ENCODE data around the gene MRAP2.
"Not testable (repeated sequence)": the region's sequence is repeated elsewhere in the genome, so short reads cannot be mapped to it uniquely, and the experiment has no call there.

Gene MRAP2

DNA sequence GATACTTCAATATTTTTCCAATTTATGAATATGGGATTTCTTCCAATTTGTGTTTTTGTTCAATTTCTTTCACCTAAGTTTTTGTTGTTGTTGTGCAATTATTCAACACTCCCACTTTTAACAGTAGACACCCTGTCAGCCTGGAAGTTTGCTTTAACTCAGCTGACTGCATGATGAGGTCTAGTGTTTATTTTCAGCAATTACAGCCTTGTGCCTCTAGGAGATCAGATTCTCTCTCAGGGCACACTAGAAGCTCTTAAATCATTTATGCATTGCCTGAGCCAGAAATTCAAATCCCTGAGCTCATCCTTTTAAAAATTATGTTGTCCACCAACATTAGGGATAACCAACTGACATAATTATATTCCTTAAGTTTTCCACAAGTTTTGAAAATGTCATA lies 85.7 kb downstream of the MRAP2 start:
- TF ChIP-seq FOXP2 (optimal IDR thresholded peaks at IDR 0.05; ENCODE audit: control extremely low read depth, extremely low read length, insufficient read depth) (no peak), EZH2 (IDR thresholded peaks at IDR 0.05) (no peak), POLR2AphosphoS5 (IDR thresholded peaks at IDR 0.05; ENCODE audit: borderline replicate concordance, low read depth, low read length) (no peak)
- H3K27ac ChIP-seq: no peak overlapping the region
- no peak for DNase-seq (ENCODE audit: low read depth, low spot score)
- no peak overlapping the region for H3K9ac ChIP-seq (ENCODE audit: insufficient read length)
- H3K4me3 ChIP-seq: no peak overlapping the region
- H3K36me3 ChIP-seq (ENCODE audit: insufficient read depth, low read length): no peaks in the 10 kb centered on the region
- H3K9me3 ChIP-seq (ENCODE audit: low read depth, low read length): no peaks in the 10 kb centered on the region

DNA sequence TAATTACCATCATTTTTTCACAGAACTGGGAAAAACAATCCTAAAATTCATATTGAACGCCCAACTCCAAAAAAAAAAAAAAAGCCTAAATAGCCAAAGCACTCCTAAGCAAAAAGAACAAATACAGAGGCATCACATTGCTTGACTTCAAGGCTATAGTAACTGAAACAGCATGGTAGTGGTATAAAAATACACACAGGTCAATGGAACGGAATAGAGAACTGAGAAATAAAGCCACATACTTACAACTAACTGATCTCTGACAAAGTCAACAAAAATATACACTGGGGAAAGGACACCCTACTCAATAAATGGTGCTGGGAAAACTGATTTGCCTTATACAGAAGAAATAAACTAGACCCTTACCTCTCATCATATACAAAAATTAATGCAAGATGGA lies 89.6 kb downstream of the MRAP2 start:
- Histone ChIP-seq H3K36me3 (ENCODE audit: insufficient read depth, low read length) (no peaks in the 10 kb centered on the region), H3K4me3 (no peak overlapping the region), H3K9ac (ENCODE audit: insufficient read length) (no peak overlapping the region), H3K27ac (no peak overlapping the region), H3K9me3 (ENCODE audit: low read depth, low read length) (no peaks in the 10 kb centered on the region)
- no peak for DNase-seq (ENCODE audit: low read depth, low spot score)
- TF ChIP-seq POLR2AphosphoS5 (IDR thresholded peaks at IDR 0.05; ENCODE audit: borderline replicate concordance, low read depth, low read length): no peak
- no peak for TF ChIP-seq FOXP2 (optimal IDR thresholded peaks at IDR 0.05; ENCODE audit: control extremely low read depth, extremely low read length, insufficient read depth)
- no peak for TF ChIP-seq EZH2 (IDR thresholded peaks at IDR 0.05)

DNA sequence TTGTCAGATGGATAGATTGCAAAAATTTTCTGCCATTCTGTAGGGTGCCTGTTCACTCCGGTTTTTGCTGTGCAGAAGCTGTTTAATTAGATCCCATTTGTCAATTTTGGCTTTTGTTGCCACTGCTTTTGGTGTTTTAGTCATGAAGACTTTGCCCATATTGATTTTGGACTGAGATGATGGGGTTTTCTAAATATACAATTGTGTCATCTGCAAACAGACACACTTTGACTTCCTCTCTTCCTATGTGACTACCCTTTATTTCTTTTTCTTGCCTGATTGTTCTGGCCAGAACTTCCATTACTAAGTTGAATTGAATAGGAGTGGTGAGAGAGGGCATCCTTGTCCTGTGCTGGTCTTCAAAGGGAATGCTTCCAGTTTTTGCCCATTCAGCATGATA lies 96.0 kb downstream of the MRAP2 start:
- not testable (repeated sequence) for H3K9ac ChIP-seq (ENCODE audit: insufficient read length); H3K27ac ChIP-seq; H3K9me3 ChIP-seq (ENCODE audit: low read depth, low read length); H3K4me3 ChIP-seq; DNase-seq (ENCODE audit: low read depth, low spot score); H3K36me3 ChIP-seq (ENCODE audit: insufficient read depth, low read length)

DNA sequence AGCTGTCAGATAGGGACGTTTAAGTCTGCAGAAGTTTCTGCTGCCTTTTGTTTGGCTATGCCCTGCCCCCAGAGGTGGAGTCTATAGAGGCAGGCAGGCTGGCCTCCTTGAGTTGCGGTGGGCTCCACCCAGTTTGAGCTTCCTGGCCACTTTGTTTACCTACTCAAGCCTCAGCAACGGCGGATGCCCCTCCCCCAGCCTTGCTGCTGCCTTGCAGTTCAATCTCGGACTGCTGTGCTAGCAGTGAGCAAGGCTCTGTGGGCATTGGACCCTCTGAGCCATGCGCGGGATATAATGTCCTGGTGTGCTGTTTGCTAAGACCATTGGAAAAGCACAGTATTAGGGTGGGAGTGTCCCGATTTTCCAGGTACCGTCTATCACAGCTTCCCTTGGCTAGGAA lies 99.8 kb downstream of the MRAP2 start:
- DNase-seq (ENCODE audit: low read depth, low spot score); H3K4me3 ChIP-seq; H3K27ac ChIP-seq; H3K9ac ChIP-seq (ENCODE audit: insufficient read length); H3K9me3 ChIP-seq (ENCODE audit: low read depth, low read length); H3K36me3 ChIP-seq (ENCODE audit: insufficient read depth, low read length): not testable (repeated sequence)

DNA sequence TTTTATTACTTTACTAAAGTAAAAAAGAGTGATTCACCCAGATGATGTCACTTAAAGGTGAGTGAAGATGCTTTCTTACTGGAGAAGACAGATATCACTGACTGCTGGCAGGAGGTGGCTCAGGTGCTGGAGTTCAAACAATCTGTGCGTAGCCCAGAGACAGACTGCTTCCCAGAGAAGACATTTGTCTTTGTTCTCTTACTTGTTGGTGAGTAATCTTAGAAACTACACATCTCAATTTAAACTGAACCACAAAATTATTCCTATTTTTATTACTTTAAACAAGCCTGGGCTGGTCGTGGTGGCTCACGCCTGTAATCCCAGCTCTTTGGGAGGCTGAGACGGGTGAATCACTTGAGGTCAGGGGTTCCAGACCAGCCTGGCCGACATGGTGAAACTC lies 101.7 kb downstream of the MRAP2 start:
- DNase-seq (ENCODE audit: low read depth, low spot score): no peak
- Histone ChIP-seq H3K4me3 (no peak overlapping the region), H3K36me3 (ENCODE audit: insufficient read depth, low read length) (no peaks in the 10 kb centered on the region), H3K27ac (no peak overlapping the region), H3K9me3 (ENCODE audit: low read depth, low read length) (no peaks in the 10 kb centered on the region), H3K9ac (ENCODE audit: insufficient read length) (no peak overlapping the region)
- no peak for TF ChIP-seq EZH2 (IDR thresholded peaks at IDR 0.05)
- TF ChIP-seq POLR2AphosphoS5 (IDR thresholded peaks at IDR 0.05; ENCODE audit: borderline replicate concordance, low read depth, low read length): no peak
- TF ChIP-seq FOXP2 (optimal IDR thresholded peaks at IDR 0.05; ENCODE audit: control extremely low read depth, extremely low read length, insufficient read depth): no peak

DNA sequence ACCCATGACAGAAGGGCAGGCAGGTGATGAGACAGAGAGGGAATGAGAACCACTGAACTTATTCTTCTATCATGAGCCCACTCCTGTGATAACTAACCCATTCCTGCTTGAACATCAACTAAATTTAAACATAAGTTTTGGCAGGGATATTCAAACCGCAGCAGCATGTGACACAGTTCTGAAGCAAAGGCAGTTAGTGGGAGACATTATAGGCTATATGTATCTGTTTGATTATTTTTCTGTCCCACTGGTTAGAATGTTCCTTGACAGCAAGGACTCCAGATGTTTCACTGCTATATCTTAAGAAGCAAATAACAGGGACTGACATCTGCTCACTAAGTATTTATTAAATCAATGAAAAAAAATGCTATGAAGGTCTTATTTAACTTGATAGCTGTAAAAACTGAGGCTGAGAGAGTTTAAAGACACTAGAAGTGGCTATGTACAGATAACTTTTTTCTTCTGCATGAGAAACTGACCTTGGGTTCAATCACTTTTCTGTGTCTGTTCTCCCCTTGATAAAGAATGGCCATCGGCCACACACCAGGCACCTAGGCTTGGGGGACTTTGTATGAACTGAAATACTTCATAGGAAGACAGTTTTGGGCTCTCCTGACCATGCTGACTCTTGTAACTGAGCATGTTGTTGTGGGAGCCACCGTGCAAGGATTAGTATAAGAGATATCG lies 102.9 kb downstream of the MRAP2 start:
- H3K36me3 ChIP-seq (ENCODE audit: insufficient read depth, low read length): no peaks in the 10 kb centered on the region
- DNase-seq (ENCODE audit: low read depth, low spot score): no peak
- no peak overlapping the region for H3K9ac ChIP-seq (ENCODE audit: insufficient read length)
- no peak overlapping the region for H3K4me3 ChIP-seq
- H3K9me3 ChIP-seq (ENCODE audit: low read depth, low read length): no peaks in the 10 kb centered on the region
- TF ChIP-seq EZH2 (IDR thresholded peaks at IDR 0.05) (no peak), POLR2AphosphoS5 (IDR thresholded peaks at IDR 0.05; ENCODE audit: borderline replicate concordance, low read depth, low read length) (no peak), FOXP2 (optimal IDR thresholded peaks at IDR 0.05; ENCODE audit: control extremely low read depth, extremely low read length, insufficient read depth) (no peak)
- H3K27ac ChIP-seq: no peak overlapping the region

DNA sequence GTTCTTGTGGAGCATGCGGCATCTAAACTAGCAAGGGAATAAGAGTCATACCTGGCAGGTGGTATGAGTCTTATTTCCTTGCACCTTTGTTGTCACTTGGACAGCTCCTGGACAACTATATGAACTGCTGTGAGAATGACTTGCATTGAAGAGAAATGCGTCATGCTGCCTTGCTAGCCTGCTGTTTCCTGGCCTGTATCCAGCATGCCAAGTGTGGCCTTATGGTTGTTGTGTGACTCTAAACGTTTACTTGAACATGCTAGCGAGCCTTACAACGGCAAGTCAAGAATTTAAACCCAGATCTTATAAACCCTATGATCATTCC lies 103.4 kb downstream of the MRAP2 start:
- no peak for TF ChIP-seq FOXP2 (optimal IDR thresholded peaks at IDR 0.05; ENCODE audit: control extremely low read depth, extremely low read length, insufficient read depth)
- TF ChIP-seq POLR2AphosphoS5 (IDR thresholded peaks at IDR 0.05; ENCODE audit: borderline replicate concordance, low read depth, low read length): no peak
- no peak for TF ChIP-seq EZH2 (IDR thresholded peaks at IDR 0.05)
- H3K27ac ChIP-seq: no peak overlapping the region
- H3K9me3 ChIP-seq (ENCODE audit: low read depth, low read length): no peaks in the 10 kb centered on the region
- no peak overlapping the region for H3K9ac ChIP-seq (ENCODE audit: insufficient read length)
- no peaks in the 10 kb centered on the region for H3K36me3 ChIP-seq (ENCODE audit: insufficient read depth, low read length)
- no peak for DNase-seq (ENCODE audit: low read depth, low spot score)
- no peak overlapping the region for H3K4me3 ChIP-seq

DNA sequence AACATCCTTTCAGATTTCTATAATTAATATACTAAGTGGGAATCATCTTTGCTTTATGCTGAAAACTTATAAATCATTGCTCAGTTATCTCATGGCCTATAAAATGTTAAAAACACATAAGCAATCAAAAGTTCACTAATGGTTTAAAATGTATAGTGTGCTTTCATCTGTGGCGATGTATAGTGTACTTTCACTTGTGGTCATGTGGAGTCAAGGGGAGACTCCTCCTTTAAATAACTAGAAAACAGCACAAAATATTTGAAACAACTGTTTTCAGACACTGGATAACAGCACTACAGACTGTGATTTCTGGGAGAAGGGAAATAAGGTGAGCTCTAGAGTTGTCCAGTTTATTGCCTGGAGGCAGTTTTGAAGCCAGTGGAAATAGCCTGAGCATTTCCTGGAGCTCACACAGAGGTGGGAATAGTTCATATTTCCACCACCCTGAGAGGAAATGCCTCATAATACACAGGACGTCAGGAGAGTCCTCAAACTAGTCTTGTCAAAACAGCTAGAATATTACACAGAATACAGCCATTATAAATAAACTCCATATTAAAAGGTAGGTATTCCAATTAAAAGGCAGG lies 104.5 kb downstream of the MRAP2 start:
- Histone ChIP-seq H3K9ac (ENCODE audit: insufficient read length) (no peak overlapping the region), H3K36me3 (ENCODE audit: insufficient read depth, low read length) (no peaks in the 10 kb centered on the region), H3K27ac (no peak overlapping the region; the same call in 1 of the 2 replicates), H3K9me3 (ENCODE audit: low read depth, low read length) (no peaks in the 10 kb centered on the region), H3K4me3 (no peak overlapping the region)
- TF ChIP-seq EZH2 (IDR thresholded peaks at IDR 0.05): no peak
- TF ChIP-seq FOXP2 (optimal IDR thresholded peaks at IDR 0.05; ENCODE audit: control extremely low read depth, extremely low read length, insufficient read depth): no peak
- TF ChIP-seq POLR2AphosphoS5 (IDR thresholded peaks at IDR 0.05; ENCODE audit: borderline replicate concordance, low read depth, low read length): no peak
- DNase-seq (ENCODE audit: low read depth, low spot score): no peak

DNA sequence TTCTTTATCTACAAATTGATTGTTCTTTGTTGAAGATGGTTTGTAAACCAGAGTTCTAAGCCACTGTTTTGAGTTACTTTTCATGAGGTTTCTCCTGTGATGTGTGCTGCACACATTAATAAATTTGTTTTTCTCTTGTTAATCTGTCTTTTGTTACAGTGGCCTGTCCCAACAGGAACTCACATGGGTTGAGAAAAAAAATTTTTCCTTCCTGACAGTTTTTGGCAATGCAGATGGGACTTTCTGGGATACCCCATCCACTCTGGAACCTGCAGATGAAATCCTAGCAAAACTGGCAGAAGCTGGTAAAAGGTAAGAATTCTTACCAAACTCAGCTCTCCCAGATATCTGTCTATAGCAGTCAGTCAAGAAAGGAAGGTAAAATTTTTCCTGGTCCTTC lies 105.7 kb downstream of the MRAP2 start:
- H3K9me3 ChIP-seq (ENCODE audit: low read depth, low read length): no peaks in the 10 kb centered on the region
- TF ChIP-seq POLR2AphosphoS5 (IDR thresholded peaks at IDR 0.05; ENCODE audit: borderline replicate concordance, low read depth, low read length) (no peak), EZH2 (IDR thresholded peaks at IDR 0.05) (no peak), FOXP2 (optimal IDR thresholded peaks at IDR 0.05; ENCODE audit: control extremely low read depth, extremely low read length, insufficient read depth) (no peak)
- no peak overlapping the region for H3K9ac ChIP-seq (ENCODE audit: insufficient read length)
- no peak overlapping the region for H3K27ac ChIP-seq
- no peak for DNase-seq (ENCODE audit: low read depth, low spot score)
- H3K4me3 ChIP-seq: no peak overlapping the region
- no peaks in the 10 kb centered on the region for H3K36me3 ChIP-seq (ENCODE audit: insufficient read depth, low read length)

Measured in SK-N-MC (cell line).